Bone marrow (tissue), 2 donors: ENCODE results near the gene KCNN3.

Experiments
- DNase-seq, 2 donors: peaks; one replicate each; lab custom pipeline; 2025; lab: John Stamatoyannopoulos, UW

KCNN3 gene

DNA sequence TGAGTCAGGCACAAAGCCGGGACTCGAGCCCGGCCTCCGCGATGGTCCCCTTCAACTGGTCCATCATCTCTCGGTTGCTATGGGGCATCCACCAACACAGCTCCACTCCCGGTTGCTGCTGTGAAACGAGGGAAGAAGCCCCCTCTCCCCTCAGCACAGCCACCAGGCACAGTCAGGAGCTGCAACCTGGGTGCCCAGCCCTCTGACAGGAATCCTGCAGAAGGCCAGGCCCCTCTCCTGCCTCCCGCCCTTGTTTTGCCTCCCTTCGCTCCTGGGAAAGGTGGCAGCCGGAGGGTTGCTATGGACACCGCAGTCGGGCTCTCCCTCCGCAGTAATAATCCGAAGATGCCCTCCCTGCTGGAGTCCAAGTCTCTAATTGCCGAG, 8.9 kb upstream of the KCNN3 start:
- DNase-seq: no peak

DNA sequence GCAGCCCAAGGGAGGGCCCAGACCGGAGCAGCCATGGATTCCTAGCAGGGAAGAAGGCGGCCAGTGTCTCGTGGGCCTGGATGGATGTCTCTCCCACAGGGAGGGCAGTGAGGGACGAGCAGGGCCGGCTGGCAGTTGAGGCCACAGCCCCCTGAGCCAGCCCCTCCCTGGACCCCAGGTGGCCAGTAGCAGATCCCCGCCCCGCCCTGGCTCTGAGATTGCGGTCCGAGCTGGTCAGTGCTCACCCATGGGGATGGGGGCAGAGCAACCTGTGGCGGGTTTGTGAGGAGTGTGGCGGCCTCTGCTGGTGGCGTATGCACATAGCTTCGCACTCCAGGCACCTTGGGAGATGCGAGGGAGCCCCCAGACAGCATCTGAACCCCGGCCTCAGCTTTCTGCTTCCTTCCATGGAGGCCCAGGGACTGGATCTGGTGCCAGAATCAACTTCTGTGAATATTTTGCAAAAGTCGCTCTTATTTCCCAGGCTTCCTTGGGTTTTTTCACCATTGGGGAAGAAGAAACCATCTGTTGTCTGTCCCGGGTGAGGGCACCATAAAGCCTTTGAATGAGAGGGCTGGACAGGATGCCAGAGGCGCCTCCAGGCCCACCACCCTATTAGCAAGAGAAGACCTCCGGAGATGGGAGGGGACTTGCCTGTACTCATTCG, 8.4 kb upstream of the KCNN3 start:
- DNase-seq: peak; percentile 23 to 37

DNA sequence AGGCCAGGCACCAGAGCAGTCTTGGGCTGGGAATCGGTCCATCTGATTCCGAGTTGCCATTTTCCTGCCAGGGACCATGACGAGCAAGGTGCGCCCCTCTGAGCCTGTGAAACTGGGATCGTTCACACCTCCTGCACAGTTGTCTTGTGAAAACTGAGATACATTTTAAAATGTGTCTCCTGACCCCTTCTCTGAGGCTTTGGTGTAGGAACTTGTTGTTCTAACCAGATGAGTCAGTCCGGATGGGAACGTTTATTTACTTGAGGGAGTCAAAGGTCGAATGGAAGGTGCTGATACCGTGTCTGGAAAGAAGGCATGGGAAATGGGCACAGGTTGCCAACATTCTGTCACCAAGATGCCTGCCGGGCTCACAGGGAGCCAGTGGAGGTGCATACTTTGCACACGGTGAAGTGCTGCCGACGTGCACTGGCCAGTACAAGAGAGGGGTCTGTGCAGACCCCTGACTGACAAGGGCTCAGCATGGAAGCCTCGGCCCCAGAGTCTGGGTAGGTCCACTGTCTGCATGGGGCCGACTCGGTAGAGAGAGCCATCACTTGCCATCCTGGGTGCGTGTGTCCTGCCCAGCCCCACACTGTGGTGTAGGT, 7.4 kb upstream of the KCNN3 start:
- DNase-seq: no peak

DNA sequence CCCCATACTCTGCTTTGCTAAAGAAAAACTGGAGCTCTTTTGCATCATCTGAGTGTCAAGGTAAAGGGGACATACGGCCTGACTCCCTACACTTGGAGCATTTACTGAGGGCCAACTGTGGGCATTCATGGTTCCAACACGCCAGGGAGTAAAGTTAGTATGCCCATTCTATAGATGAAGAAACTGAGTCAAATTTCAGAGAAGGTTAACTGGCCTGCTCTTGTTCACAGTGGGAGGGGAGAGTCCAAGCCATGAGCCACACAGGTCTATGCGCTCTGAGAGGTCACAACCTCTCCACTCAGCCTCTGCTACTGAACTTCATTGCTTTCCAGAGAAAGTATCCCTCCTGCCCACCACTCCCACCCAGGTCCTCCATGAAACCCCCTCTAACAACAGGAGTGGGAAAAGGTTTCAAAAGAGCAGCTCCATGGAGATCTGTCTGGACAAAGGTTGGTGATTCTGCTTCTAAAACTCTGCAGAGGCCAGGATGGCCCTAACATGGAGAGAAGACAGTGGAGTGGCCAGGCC, 6.8 kb upstream of the KCNN3 start:
- DNase-seq: no peak

DNA sequence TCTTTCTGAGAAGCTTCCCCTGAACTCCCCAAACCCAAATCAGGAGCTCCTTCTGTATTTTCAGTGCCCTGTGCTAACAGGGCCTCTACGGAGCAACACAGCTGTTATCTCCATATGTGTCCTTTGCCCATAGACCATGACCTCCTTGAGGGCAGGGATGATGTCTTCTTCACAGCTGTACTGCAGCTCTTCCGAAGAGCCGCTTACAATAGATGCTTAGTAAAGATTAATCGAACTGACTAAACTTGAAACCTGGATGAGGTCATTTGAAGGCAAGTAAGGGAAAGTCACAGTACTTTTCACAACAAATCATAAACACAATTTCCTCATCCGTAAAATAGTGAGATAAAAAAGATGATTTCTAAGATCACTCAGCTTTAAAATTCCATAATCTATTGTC, 4.4 kb upstream of the KCNN3 start:
- DNase-seq: no peak

DNA sequence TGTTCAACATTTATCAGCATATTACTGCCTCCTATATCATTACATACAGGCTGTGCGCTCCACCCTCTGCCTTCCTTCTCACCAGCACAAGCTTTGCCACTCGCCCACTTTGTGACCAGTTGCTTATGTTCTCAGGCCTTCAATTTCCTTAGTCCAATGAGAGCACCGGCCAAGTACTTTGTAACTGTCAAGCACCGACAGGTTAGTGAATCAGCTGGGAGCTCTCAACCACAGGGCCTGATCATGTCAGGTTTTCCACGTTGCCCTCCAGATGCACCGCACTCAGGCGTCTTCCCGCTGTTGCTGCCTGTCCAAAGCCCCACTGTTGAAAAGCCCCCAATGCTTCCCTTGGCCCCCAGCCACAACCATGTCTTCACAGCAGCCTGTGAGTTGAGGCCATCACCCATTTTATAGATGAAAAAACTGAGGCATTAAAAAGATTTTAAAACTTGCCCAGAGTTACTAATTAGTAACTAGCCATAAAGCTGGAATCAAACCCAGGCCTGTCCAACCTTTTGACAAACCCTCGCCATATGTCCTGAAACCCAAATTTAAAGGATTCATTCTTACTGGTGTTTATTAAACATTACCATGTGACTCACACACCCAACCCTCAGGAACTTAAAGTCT, 3.4 kb upstream of the KCNN3 start:
- no peak for DNase-seq

DNA sequence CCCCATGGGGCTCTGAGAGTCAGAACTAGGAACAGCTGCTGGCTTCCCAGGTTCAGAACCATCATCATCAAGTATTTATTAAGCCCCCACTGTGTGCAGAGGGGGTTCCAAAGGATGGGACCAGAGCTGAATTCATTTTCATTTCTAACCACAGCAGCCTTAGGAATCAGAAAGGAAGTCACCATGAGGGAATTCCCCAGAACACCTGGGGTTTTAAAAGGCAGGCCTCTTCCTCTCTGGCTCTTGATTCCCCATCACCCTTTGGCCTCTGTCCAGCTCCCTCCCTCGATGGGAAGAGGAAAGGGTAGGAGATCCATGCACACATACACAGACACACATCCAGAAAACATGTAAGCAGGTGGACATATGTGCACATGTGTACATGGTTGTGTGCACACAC, 1.3 kb upstream of the KCNN3 start:
- DNase-seq: no peak

DNA sequence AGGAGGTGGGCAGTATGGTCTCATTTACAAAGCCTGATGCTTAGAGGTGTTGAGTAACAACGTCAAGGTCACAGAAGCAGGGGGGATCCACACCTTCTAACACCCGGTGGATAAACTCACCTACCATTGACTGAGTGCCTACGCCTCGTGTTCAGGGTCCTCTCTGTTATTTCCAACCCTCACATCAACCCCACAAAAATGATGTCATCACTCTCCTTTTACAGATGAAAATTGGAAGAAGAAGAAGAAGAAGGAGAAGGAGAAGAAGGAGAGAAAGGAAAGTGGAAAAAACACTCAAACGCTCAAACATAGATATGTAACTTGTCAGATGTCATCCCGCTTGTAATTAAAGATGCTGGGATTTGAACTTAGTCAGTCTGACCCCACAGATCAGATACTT, 653 bp upstream of the KCNN3 start:
- no peak for DNase-seq

DNA sequence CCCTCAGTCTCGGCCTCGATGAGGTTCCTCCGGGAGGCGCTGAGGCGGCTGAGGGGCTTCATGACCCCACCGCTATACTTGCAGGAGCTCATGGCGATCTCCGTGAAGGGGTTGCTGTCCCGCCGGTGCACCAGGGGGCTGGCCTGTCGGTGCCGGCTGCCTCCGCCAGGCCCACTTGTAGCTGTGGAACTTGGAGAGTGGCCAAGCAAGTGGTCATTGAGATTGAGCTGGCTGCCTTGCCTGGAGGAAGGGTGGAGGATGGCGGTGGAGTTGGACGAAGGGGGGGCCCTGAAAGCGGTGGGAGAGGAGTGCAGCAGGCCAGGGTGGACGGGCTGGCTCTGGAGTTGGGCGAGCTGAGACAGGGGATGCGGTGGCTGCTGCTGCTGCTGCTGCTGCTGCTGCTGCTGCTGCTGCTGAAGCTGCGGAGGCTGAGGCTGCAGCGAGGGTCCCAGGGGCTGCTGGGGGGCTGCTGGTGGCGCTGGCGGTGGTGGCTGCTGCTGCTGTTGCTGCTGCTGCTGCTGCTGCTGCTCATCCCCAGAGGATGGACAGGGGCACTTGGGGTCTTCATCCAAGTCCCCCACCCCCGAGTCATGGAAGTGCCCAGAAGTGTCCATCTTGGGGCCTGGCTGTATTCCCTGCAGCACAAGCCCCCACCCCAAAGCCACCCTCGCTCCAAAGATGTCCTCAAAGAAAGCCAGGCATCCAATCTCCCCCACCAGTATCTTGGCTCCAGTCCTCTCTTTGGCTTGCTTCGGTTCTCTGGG, 548 bp downstream of the KCNN3 start:
- no peak for DNase-seq

DNA sequence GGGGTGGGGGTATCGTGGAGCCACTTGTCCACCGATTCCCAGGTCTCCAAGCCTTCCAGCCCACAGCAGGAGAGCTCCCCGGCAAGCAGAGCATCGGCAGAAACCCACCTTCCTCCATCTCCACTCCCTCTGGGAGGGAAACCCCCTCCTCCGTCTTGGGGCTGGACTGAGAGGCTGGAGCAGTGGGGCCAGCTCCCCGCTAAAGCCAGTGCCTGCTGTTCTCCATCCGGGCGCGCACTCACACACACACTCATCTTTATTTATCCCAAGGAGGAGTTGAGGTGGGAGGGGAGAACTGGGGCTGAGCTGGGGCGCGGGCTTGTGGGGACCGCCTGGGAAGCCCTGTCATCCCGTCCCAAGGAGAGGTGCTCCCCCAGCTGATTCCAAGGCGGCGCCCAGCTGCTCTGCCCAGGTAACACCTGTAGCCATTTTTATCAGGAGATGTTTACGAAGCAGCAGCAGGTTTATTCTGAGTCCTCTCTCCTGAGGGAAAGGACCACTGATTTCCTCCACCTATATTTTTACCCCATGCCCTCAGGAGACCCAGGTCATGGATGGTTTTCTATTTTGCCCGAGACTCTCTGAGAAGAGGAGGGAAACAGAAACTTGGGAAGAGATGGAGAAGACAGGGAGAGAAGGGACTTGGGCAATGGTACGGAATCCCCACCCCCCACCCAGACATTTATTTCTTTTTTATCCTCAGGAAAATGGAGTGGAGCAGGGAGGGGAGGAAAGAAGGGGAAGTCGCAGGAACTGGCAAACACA, 2.1 kb downstream of the KCNN3 start:
- no peak for DNase-seq

DNA sequence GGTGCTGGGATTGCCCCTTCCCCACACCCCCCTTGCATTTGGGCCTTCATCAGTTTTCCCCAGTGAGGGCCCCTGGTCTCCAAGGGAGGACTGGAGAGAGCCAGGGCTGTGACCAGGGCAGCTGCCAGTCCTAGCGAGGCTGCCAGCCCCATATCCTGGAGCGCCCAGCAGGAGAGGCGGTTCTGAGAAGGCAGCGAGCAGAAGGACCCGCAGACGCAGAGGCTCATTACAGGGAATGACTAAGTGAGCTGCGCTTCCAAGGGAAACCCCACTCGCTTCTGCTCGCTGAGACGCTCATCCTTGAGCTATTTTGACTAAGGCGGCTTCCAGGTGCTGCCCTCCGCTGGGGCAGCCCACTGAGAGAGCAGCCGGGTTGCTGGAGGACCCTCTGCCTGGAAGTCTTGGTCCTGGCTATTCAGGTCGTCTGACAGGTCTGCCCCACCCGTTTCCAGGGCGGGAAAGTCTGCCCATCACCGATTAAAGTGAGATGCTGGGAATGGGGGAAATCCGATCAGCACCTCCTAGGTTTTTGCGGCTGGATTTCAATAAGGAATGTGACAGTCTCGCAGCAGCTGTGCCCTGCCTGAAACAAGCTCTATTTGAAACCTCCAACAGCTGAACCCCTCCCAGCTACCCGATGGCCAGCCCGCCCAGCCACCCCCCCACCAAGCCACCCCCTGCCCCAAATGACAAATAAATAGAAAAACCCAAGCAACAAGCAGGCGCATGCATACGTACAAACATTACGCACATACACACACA, 2.8 kb downstream of the KCNN3 start:
- DNase-seq: no peak

DNA sequence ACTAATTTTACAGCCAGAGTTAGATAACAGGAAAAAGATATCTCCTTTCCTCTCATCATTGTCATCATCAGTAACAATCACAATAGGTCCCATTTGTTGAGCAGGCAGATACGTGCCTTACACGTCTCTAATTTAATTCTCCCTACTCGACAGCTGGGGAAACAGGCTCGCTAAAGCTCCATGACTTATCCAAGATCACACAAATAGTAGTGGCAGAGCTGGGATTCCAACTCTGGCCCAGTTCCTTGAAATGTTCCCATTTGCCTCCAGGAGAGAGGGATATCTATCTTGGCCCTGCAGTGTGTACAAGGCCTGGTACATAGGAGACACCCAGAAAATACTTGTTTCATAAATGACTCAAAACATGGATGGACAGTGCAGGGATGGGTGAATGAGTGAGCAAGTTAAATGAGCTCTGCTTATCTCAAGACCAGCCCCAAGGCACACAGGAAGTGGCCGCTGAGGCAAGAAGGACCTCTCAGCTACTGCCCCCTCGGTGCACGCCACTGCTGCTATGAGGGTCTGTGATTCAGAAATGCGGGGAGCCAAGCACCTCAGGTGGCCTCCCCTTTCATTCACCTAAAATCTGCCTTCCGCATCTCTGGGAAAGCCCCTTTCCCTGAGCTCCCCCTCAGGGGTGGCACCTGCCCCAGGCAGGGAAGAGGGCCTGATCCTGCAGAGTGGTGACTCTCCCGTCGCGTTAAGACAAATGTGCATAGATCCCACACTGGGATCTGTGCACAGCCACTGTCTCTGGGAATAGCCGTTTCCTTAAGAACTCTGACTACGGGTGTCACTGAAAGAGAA, 3.6 kb downstream of the KCNN3 start:
- no peak for DNase-seq

DNA sequence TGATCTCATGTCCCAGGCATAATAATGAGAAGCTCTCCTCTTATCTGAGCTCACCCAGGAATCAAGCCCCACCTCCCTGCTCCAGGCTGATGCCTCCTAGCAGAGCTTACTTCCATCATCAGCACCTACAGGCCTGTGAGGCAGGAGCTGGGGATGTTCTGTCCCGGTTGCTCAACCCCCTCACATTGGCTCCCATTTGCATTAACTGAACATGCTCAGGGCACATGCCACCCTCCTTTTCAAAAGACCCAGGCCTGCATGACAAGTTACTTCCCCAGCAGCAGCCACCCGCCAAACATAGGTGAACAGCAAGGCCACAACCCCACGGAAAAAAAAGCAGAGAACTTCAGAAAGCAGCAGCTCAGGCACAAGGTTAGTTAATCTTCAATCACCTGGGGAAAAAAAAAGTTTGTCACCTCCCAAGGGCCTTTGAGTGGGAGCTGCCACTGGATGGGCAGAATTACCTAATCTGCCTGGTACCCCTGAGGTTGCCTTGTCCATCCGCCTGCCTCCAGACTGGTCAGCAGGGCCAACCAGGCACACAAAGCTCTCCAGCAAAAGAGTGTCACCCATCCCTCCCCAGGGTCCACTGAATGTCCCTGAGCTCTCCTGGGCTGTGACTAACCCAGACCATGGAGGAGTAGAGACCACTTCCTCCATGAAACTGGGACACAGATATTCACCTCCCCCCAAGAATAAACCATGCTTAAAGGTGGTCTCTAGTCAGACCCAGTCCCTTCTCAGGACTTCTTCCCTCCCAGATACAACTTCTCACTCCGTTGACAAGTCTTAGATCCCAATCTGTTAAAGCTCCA, 4.4 kb downstream of the KCNN3 start:
- DNase-seq: no peak

DNA sequence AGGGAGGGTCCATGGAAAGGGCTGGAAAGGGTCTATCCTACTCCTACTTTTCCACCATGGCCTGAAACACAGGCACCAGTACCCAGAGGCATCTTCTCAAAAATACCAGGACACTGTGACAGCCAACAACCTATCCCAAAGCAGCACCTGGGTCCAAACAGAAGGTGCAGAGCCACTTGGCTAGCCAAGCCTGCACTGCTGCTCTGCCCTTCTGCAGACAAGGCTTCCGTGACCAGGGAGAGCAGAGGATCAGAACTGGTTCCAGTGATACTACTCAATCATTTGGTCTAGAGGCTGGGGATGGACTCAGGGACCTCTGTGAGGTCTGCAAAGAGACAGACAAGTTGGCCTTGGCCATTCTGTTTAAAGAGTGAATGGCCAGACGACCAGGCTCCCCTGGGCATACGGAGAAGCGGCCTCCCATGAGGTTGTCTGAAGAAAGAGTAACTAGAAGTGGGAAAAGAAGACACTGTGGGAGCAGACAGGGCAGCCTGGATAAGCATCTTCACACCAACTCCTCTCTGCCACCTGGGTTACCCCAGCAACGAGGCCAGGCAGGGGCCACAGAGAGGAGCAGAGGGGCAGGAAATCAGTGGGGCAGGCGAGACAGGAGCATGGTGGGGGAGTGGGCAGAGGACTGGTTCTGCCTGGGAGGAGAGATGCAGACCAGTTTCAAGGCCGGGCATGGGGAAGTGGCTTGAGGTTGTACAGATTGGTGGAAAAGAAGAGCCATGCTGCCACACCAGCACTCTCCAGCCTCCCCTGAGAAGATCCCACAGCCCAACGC, 5.7 kb downstream of the KCNN3 start:
- no peak for DNase-seq

DNA sequence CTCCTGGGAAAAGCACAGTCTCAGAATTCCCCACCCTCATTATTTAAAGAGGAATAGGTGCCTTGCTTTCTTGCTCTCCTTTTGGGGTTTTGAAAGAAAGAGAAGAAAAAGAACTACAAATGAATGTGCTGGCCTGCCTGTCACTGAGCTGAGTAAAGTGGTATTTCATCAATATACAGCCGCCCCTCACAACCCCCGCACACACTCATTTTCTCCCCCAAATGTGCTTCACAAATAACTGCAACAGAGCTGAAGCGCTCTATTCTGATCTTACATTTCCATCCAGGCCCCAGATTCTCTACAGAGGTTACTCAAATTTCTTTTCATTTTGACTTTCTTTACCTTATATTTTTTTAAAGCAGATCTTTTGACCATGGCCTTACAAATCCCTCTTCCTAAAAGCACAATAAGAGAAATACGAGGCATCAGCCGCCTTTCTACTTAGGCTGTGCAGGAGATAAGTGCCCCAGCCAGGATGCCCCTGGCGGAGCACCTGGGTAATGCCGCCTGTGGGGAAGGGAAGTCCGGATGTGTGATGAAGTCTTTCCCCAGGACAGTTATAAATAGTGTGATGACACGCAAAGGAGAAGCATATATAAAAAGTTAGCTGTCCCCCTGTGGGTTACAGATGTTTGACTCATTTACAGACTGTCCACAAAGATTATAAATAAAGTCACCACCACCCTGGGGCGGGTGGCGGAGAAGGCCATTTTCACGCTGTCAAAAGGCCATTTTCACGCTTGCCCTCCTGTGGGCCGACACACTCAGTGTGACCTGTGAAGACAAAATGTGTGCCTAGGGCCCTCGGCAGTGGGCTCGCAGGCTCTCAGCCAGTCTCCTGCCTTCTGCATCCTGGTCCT, 6.5 kb downstream of the KCNN3 start:
- DNase-seq: no peak

DNA sequence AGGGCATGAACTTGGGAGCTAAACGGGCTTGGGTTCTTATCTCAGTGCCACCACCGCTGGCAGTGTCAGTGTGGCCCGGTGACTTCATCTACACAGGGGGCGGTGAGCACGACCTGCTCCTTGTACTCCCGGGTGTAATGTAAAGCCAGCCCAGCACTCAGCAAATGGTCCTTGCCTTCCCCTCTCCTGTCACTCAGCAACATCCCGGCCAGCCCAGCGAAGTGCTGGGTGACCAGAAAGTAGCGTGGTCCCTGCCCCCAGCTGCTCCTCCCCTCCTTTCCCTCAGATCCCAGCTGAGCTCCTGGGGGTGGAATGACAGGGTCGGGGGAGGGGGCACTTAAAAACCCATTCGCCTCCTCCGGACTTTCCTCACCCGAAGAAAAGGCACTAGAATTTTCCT, 7.2 kb downstream of the KCNN3 start:
- no peak for DNase-seq

DNA sequence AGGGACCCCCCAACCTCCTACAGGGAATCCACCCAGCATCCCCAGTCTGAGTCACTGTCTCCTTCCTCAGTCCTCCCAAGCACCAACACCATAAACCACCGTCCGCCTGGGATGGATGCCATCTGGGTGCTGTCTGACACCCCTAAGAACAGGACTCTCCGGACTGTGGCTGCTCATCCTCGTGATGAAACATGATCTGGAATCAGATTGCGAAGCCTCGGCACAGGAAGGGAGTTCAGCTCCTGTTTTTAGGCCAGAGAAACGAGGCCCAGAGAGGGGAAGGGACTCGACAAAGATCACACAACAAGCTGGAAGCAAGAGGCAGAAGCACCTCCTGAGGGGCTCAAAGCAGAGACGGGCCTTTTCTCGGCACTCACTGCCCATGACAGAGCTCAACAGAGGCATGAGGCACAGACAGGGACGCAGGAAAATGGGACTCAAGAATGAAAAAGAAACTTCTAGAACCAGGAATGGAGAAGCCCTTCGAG, 8.4 kb downstream of the KCNN3 start:
- no peak for DNase-seq
